ENCODE data around the gene USP6NL. TPM values are rescaled to one million over a fixed set of nuclear protein-coding genes. Genes with fewer than 3 reads are reported as not detected.

The USP6NL gene
- total and polyA plus RNA-seq, 2 of the 8 experiments (the other 6 are each of a cell fraction or from before 2014, with no cell fraction given): 10.9 to 28.8 TPM

GRCh38 chr10:11642566-11642965, 31.1 kb upstream of the USP6NL start:
- Histone ChIP-seq H2AFZ (ENCODE audit: low read length) (no peak overlapping the region), H3K18ac (ENCODE audit: extremely low read depth, low read length) (no peak overlapping the region), H3K27me3 (replicated peaks in 1 of 4; ENCODE audit: control insufficient read depth in 3 of 4, extremely low read depth in 1 of 4, insufficient read depth in 3 of 4, low read length in 3 of 4) (no peaks in the 10 kb centered on the region), H3K56ac (replicated peaks; ENCODE audit: insufficient read length, low read depth, low read length) (no peak overlapping the region), H3K79me2 (ENCODE audit: control insufficient read depth in 1 of 2, insufficient read depth in 2 of 2, low read length in 2 of 2) (no peaks in the 10 kb centered on the region), H3K9me3 (ENCODE audit: insufficient read depth in 2 of 2, low read depth in 1 of 2, low read length in 1 of 2) (no peaks in the 10 kb centered on the region), H3K36me3 (ENCODE audit: control insufficient read depth in 2 of 4, insufficient read depth in 4 of 4, low read length in 3 of 4) (no peaks in the 10 kb centered on the region), H4K91ac (replicated peaks; ENCODE audit: insufficient read length, low read length) (no peak overlapping the region), H2AK5ac (ENCODE audit: low read depth, low read length) (no peak overlapping the region), H3K23me2 (ENCODE audit: low read depth, low read length) (no peaks in the 10 kb centered on the region), H3K14ac (ENCODE audit: insufficient read length) (no peak overlapping the region), H3K4me3 (ENCODE audit: extremely low read depth in 1 of 4, insufficient read depth in 2 of 4, low read depth in 3 of 4, low read length in 4 of 4) (no peak overlapping the region), H3K23ac (ENCODE audit: insufficient read length) (no peak overlapping the region), H4K5ac (ENCODE audit: insufficient read length, low read depth, low read length) (no peak overlapping the region), H2BK15ac (ENCODE audit: low read length) (no peak overlapping the region), H3K9ac (replicated peaks in 1 of 4; ENCODE audit: extremely low read depth in 1 of 4, low read depth in 3 of 4, low read length in 3 of 4) (no peak overlapping the region), H3K4me1 (replicated peaks in 1 of 4; ENCODE audit: control insufficient read depth in 3 of 4, insufficient read depth in 4 of 4, low read length in 3 of 4) (no peaks in the 10 kb centered on the region), H3K79me1 (ENCODE audit: low read depth, low read length) (no peaks in the 10 kb centered on the region), H4K20me1 (replicated peaks in 1 of 2; ENCODE audit: control insufficient read depth in 1 of 2, insufficient read depth in 2 of 2, low read length in 2 of 2) (no peaks in the 10 kb centered on the region), H3K4ac (replicated peaks; ENCODE audit: insufficient read length, low read depth, low read length) (no peak overlapping the region), H4K8ac (ENCODE audit: extremely low read depth, insufficient read depth, low read length) (no peak overlapping the region), H2BK12ac (ENCODE audit: low read depth, low read length) (no peak overlapping the region), H3K27ac (ENCODE audit: low read depth, low read length) (no peak overlapping the region), H2BK120ac (replicated peaks; ENCODE audit: low read depth, low read length) (no peak overlapping the region), H3K4me2 (ENCODE audit: insufficient read depth in 1 of 2, low read depth in 2 of 2, low read length in 2 of 2) (no peak overlapping the region), H2BK5ac (ENCODE audit: low read depth, low read length) (no peak overlapping the region), H2BK20ac (ENCODE audit: low read length) (no peak overlapping the region)
- DNase-seq (ENCODE audit: low read depth in 1 of 2, low spot score in 2 of 2): no peak
- 91% methylated on average over 8 of the region's 8 CpGs; no CpG with 5 or more reads in 1 of the 2 experiments for WGBS, 2 experiments (ENCODE audit: extremely low coverage in 1 of 2, insufficient coverage in 1 of 2, insufficient read length in 1 of 2, insufficient replicate concordance in 2 of 2, low coverage in 1 of 2, low lambda C conversion rate in 2 of 2, missing lambda C conversion rate in 1 of 2)
- no peak for FAIRE-seq
- POLR2A ChIA-PET (ENCODE audit: partially characterized antibody): no interaction called here
- CTCF ChIA-PET (ENCODE audit: partially characterized antibody): interaction anchor here (2.2 kb wide), 1 partner anchor 115 kb away, joined by 4 read pairs; no protein-coding TSS in a partner anchor
- TF ChIP-seq BRCA1 (IDR thresholded peaks at IDR 0.05; ENCODE audit: low read depth, low read length) (no peak), NRF1 (IDR thresholded peaks at IDR 0.05; ENCODE audit: low read depth, low read length) (no peak), EZH2 (IDR thresholded peaks at IDR 0.05; ENCODE audit: low read depth, low read length, severe bottlenecking) (no peak), POU5F1 (IDR thresholded peaks at IDR 0.05; ENCODE audit: low read depth, low read length) (no peak), ZNF274 (IDR thresholded peaks at IDR 0.05; ENCODE audit: borderline replicate concordance, extremely low read depth, low read length) (no peak), BACH1 (IDR thresholded peaks at IDR 0.05; ENCODE audit: low read length) (no peak), USF2 (IDR thresholded peaks at IDR 0.05; ENCODE audit: low read length) (no peak), RFX5 (IDR thresholded peaks at IDR 0.05; ENCODE audit: borderline replicate concordance, low read depth, low read length) (no peak), CBX5 (IDR thresholded peaks at IDR 0.05; ENCODE audit: low read depth, low read length) (no peak), MAFK (IDR thresholded peaks at IDR 0.05; ENCODE audit: low read depth, low read length) (no peak), JUND (IDR thresholded peaks at IDR 0.05; ENCODE audit: low read length) (no peak), RNF2 (IDR thresholded peaks at IDR 0.05; ENCODE audit: borderline replicate concordance, low read depth, low read length, missing control alignments, poor library complexity, severe bottlenecking) (no peak), JUN (IDR thresholded peaks at IDR 0.05; ENCODE audit: low read depth, low read length) (no peak), RXRA (IDR thresholded peaks at IDR 0.05; ENCODE audit: insufficient read depth, low read depth, low read length) (no peak)
